ENCODE data around the gene KMT2C.

DNA sequence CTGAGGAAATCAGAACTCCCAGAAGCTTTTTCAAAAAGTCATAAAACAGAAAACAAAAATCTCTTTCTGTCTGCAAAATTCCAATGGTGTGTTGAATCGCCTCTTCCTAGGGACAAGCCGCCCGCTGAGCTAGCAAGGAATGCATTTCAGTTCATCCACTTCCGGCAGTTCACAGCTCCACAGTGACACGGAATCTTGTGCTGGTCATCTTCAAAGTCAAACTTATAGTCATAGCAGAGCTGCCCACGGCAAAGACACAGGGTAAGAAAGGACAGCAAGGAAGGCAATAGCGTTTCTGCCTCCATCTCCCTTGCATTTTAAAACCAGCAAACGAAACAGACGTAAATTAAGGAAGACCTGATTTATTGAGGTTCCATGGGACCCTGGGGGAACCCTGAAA is 299.1 kb downstream of the KMT2C start:
- TF ChIP-seq, protein P1, sequence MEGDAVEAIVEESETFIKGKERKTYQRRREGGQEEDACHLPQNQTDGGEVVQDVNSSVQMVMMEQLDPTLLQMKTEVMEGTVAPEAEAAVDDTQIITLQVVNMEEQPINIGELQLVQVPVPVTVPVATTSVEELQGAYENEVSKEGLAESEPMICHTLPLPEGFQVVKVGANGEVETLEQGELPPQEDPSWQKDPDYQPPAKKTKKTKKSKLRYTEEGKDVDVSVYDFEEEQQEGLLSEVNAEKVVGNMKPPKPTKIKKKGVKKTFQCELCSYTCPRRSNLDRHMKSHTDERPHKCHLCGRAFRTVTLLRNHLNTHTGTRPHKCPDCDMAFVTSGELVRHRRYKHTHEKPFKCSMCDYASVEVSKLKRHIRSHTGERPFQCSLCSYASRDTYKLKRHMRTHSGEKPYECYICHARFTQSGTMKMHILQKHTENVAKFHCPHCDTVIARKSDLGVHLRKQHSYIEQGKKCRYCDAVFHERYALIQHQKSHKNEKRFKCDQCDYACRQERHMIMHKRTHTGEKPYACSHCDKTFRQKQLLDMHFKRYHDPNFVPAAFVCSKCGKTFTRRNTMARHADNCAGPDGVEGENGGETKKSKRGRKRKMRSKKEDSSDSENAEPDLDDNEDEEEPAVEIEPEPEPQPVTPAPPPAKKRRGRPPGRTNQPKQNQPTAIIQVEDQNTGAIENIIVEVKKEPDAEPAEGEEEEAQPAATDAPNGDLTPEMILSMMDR (IDR thresholded peaks at IDR 0.05 in 4 of 5, conservative IDR thresholded peaks at IDR 0.05 in 1 of 5): no peak
- no peak for TF ChIP-seq POLR2A (IDR thresholded peaks at IDR 0.05)

Data from gastrocnemius medialis (tissue), 4 donors.